ENCODE results near the gene CHRFAM7A. TPM values are rescaled to one million over a fixed set of nuclear protein-coding genes. Genes with fewer than 3 reads are reported as not detected.
"Not testable (repeated sequence)": the region's sequence is repeated elsewhere in the genome, so short reads cannot be mapped to it uniquely, and the experiment has no call there.

CHRFAM7A gene
- polyA plus RNA-seq, 1 donor: 3.2 TPM

- peak in 1 of 2 donors; percentile 0 for DNase-seq
- H3K9me3 ChIP-seq (ENCODE audit: control insufficient read depth, low read depth, low read length); H3K36me3 ChIP-seq (ENCODE audit: control insufficient read depth, insufficient read depth, low read length); H3K27me3 ChIP-seq (ENCODE audit: control insufficient read depth, insufficient read depth, low read length); H3K4me1 ChIP-seq (ENCODE audit: control insufficient read depth, insufficient read depth, low read length); H3K27ac ChIP-seq (ENCODE audit: low read length); H3K4me3 ChIP-seq (ENCODE audit: low read length): not testable (repeated sequence)
- WGBS (ENCODE audit: insufficient coverage, low lambda C conversion rate): 85% methylated on average over 6 of the region's 13 CpGs
These were observed 67.2 kb downstream of the CHRFAM7A start for GRCh38 chr15:30326145-30326544.

- H3K27ac ChIP-seq (ENCODE audit: low read length); DNase-seq; H3K4me3 ChIP-seq (ENCODE audit: low read length); H3K36me3 ChIP-seq (ENCODE audit: control insufficient read depth, insufficient read depth, low read length); H3K9me3 ChIP-seq (ENCODE audit: control insufficient read depth, low read depth, low read length); H3K27me3 ChIP-seq (ENCODE audit: control insufficient read depth, insufficient read depth, low read length); H3K4me1 ChIP-seq (ENCODE audit: control insufficient read depth, insufficient read depth, low read length): not testable (repeated sequence)
- WGBS (ENCODE audit: insufficient coverage, low lambda C conversion rate): no CpG with 5 or more reads among the region's 5 CpGs
These were observed 72.3 kb downstream of the CHRFAM7A start for GRCh38 chr15:30321063-30321462.

GRCh38 chr15:30315704-30316103 lies 77.6 kb downstream of the CHRFAM7A start:
- H3K27ac ChIP-seq (ENCODE audit: low read length); H3K9me3 ChIP-seq (ENCODE audit: control insufficient read depth, low read depth, low read length); H3K27me3 ChIP-seq (ENCODE audit: control insufficient read depth, insufficient read depth, low read length); H3K4me3 ChIP-seq (ENCODE audit: low read length); H3K36me3 ChIP-seq (ENCODE audit: control insufficient read depth, insufficient read depth, low read length); H3K4me1 ChIP-seq (ENCODE audit: control insufficient read depth, insufficient read depth, low read length); DNase-seq: not testable (repeated sequence)
- WGBS (ENCODE audit: insufficient coverage, low lambda C conversion rate): no CpG with 5 or more reads among the region's 3 CpGs

GRCh38 chr15:30310575-30310974 lies 82.8 kb downstream of the CHRFAM7A start:
- not testable (repeated sequence) for H3K4me1 ChIP-seq (ENCODE audit: control insufficient read depth, insufficient read depth, low read length); DNase-seq; H3K9me3 ChIP-seq (ENCODE audit: control insufficient read depth, low read depth, low read length); H3K4me3 ChIP-seq (ENCODE audit: low read length); H3K27me3 ChIP-seq (ENCODE audit: control insufficient read depth, insufficient read depth, low read length); H3K36me3 ChIP-seq (ENCODE audit: control insufficient read depth, insufficient read depth, low read length); H3K27ac ChIP-seq (ENCODE audit: low read length)

Other genes with a start within 250 kb of the CHRFAM7A start
- 6.8 TPM for gene GOLGA8R, start 20.7 kb upstream of the CHRFAM7A start, polyA plus RNA-seq
- gene GOLGA8Q, start 158.5 kb upstream of the CHRFAM7A start, polyA plus RNA-seq: 1.4 TPM
- 0.28 TPM for gene GOLGA8H, start 210.5 kb upstream of the CHRFAM7A start, polyA plus RNA-seq